K562 (cell line): ENCODE results near the gene SERPINE2. TPM values are rescaled to one million over a fixed set of nuclear protein-coding genes. Genes with fewer than 3 reads are reported as not detected.

ENCODE experiments used
- ATAC-seq: fragments of 200-7000 bp; cut with Tn5 transposase; 3 replicates; pipeline ENCODE4 v1.9.1; 2020; ENCODE audit warnings: moderate library complexity
- BruUV-seq: library from RNA; stranded (reverse); fragments of 400-500 nt; replicated peaks from 2 replicates; lab custom pipeline; 2021; lab: Mats Ljungman, UMichigan
- CTCF ChIA-PET: fragments of 300-600 bp; formaldehyde crosslinking; extraction: SDS; loops from one replicate; lab custom pipeline; 2021; ENCODE audit warnings: low intra/inter-chr PET ratio; lab: Yijun Ruan, JAX
- POLR2A ChIA-PET: fragments of 300-600, 350-650 bp; sonication (Branson Sonifier 250); formaldehyde crosslinking; extraction: SDS; loops from one replicate; lab custom pipeline; 2021; ENCODE audit warnings: antibody characterized with exemption, inconsistent platforms; lab: Yijun Ruan, JAX
- DNase-seq, 4 experiments: peaks; one replicate each; pipeline versions ENCODE4 v3.0.0 to v3.0.0-alpha.2; 2011 to 2018; ENCODE audit warnings: low spot score in 3 of 4, mixed read lengths in 3 of 4; ENCODE audit errors: extremely low read depth in 1 of 4
- FAIRE-seq: peaks from 2 replicates; lab custom pipeline; 2011; peaks lifted over from hg19 to GRCh38; lab: Jason Lieb, UNC
- H2AFZ ChIP-seq: 2 replicates; pipeline ENCODE4 v1.6.0; 2011; ENCODE audit warnings: low read depth, low read length, control low read depth, inconsistent platforms
- H3K27ac ChIP-seq: fragments of 200-600 bp; 3 replicates; pipeline ENCODE4 v1.8.0; 2011; ENCODE audit warnings: low read depth, mild to moderate bottlenecking, control low read depth, inconsistent platforms, low read length, moderate library complexity, mixed read lengths; ENCODE audit errors: extremely low read depth
- H3K27me3 ChIP-seq, 2 experiments: fragments of 300-600 bp in 1 of 2; 2 replicates in 1 of 2; 3 replicates in 1 of 2; pipeline versions ENCODE4 v1.6.0 to v1.8.0; 2011; ENCODE audit warnings: inconsistent platforms in 2 of 2, low read length in 2 of 2, mild to moderate bottlenecking in 1 of 2, mixed read lengths in 1 of 2, moderate library complexity in 1 of 2; ENCODE audit not compliant: control insufficient read depth in 2 of 2, insufficient read depth in 2 of 2
- H3K36me3 ChIP-seq: fragments of 300-600 bp; 3 replicates; pipeline ENCODE4 v1.8.0; 2011; ENCODE audit warnings: mild to moderate bottlenecking, low read length, inconsistent platforms; ENCODE audit not compliant: control insufficient read depth, insufficient read depth
- H3K4me1 ChIP-seq, 2 experiments: fragments of 200-600 bp in 1 of 2; replicated peaks in 1 of 2; 2 replicates in 1 of 2; 3 replicates in 1 of 2; pipeline versions ENCODE4 v1.5.1 to v1.8.0; 2011; ENCODE audit warnings: inconsistent platforms in 2 of 2, low read length in 2 of 2, mild to moderate bottlenecking in 1 of 2, mixed read lengths in 1 of 2, moderate library complexity in 1 of 2; ENCODE audit not compliant: control insufficient read depth in 2 of 2, insufficient read depth in 2 of 2
- H3K4me2 ChIP-seq: 2 replicates; pipeline ENCODE4 v1.6.1; 2011; ENCODE audit warnings: low read length, control low read depth, inconsistent platforms, mixed read lengths; ENCODE audit not compliant: insufficient read depth
- H3K4me3 ChIP-seq: fragments of 200-600 bp; sonication (generic), shearing (Covaris generic); 2 replicates; pipeline ENCODE4 v1.5.1; 2016; ENCODE audit warnings: control low read depth, inconsistent platforms
- H3K79me2 ChIP-seq: fragments of 200-600 bp; 3 replicates; pipeline ENCODE4 v1.8.0; 2011; ENCODE audit warnings: low read length, inconsistent platforms; ENCODE audit not compliant: control insufficient read depth, insufficient read depth
- H3K9ac ChIP-seq, 2 experiments: 2 replicates each; pipeline versions ENCODE4 v1.6.0 to v1.6.1; 2011; ENCODE audit warnings: low read depth in 2 of 2, low read length in 2 of 2, control low read depth in 1 of 2, inconsistent platforms in 1 of 2, mild to moderate bottlenecking in 1 of 2, mixed read lengths in 1 of 2; ENCODE audit not compliant: insufficient read depth in 1 of 2
- H3K9me1 ChIP-seq: one replicate; pipeline ENCODE4 v1.6.0; 2011; ENCODE audit warnings: inconsistent platforms, mild to moderate bottlenecking, low read length, moderate library complexity; ENCODE audit not compliant: control insufficient read depth, insufficient read depth
- H3K9me3 ChIP-seq: replicated peaks from 2 replicates; pipeline ENCODE4 v1.5.1; 2011; ENCODE audit warnings: low read depth, low read length, inconsistent platforms; ENCODE audit not compliant: control insufficient read depth, insufficient read depth
- H4K20me1 ChIP-seq: replicated peaks from 2 replicates; pipeline ENCODE4 v1.6.1; 2011; ENCODE audit warnings: low read length, inconsistent platforms, mixed read lengths; ENCODE audit not compliant: control insufficient read depth, insufficient read depth
- RAD21 ChIP-seq, 2 experiments: fragments of 250-450 bp in 1 of 2; fragments of 450-650 bp in 1 of 2; sonication (Bioruptor Pico) in 1 of 2; formaldehyde crosslinking in 1 of 2; IDR thresholded peaks in 1 of 2; conservative IDR thresholded peaks in 1 of 2; 2 replicates each; pipeline versions ENCODE4 v1.4.0 to v1.8.0; 2020 to 2022; ENCODE audit warnings: mild to moderate bottlenecking in 2 of 2, moderate library complexity in 1 of 2
- RFX7 ChIP-seq: fragments of 250-450 bp; sonication (Bioruptor Pico); IDR thresholded peaks from 2 replicates; pipeline ENCODE4 v1.5.1; 2021; ENCODE audit warnings: mild to moderate bottlenecking
- SNIP1 ChIP-seq: fragments of 450-650 bp; IDR thresholded peaks from 2 replicates; pipeline ENCODE4 v1.7.1; 2017; ENCODE audit warnings: low read depth, mild to moderate bottlenecking
- TEAD4 ChIP-seq, 2 experiments: sonication (generic) in 1 of 2; formaldehyde crosslinking in 1 of 2; IDR thresholded peaks; 2 replicates each; pipeline versions ENCODE4 v1.6.1 to v1.8.0; 2012 to 2022; ENCODE audit warnings: borderline replicate concordance in 1 of 2, inconsistent platforms in 1 of 2, low read length in 1 of 2, mild to moderate bottlenecking in 1 of 2, missing genetic modification reagents in 1 of 2
- WGBS: fragments of 100-300 bp; shearing (Covaris generic); methylation state at CpG from one replicate; pipeline ENCODE4 v1.1.6; 2016; ENCODE audit warnings: low coverage, mixed read lengths; ENCODE audit not compliant: insufficient coverage; ENCODE audit errors: missing lambda C conversion rate; 5-methylcytosine and 5-hydroxymethylcytosine counted together
- in situ Hi-C: fragments of 300-500 bp; cut with MboI; formaldehyde crosslinking; loops from 4 replicates; pipeline ENCODE4 v1.15.0; 2018; ENCODE audit warnings: inconsistent platforms, mixed read lengths
- intact Hi-C: fragments of 100-400 bp; cut with micrococcal nuclease; formaldehyde crosslinking; loops from 2 replicates; pipeline ENCODE4 v1.14.2; 2022
- polyA plus RNA-seq, 8 experiments: library from polyadenylated mRNA; depleted of rRNA in 4 of 8; stranded (reverse) in 5 of 8; unstranded in 3 of 8; fragments of >200 nt; fragmentation: Nextera tagmentation in 2 of 8; fragmentation: Illumina TruSeq in 1 of 8; extraction: Ambion mirVana in 2 of 8; extraction: Trizol in 1 of 8; gene quantifications; 2 replicates each; pipeline versions ENCODE4 v1.2.1 to v1.2.3, GENCODE V29; 2011 to 2014; ENCODE audit warnings: inconsistent platforms in 1 of 8, missing spikeins in 1 of 8
- total RNA-seq, 7 experiments: library from RNA; depleted of rRNA in 6 of 7; stranded (reverse); fragments of >200 nt in 6 of 7; fragmentation: Illumina TruSeq in 2 of 7; extraction: Trizol in 2 of 7; gene quantifications; 2 replicates each; pipeline versions ENCODE4 v1.2.1 to v1.2.3, GENCODE V29; 2011 to 2021; ENCODE audit warnings: low replicate concordance in 1 of 7

SERPINE2 gene
- total and polyA plus RNA-seq, 9 of the 15 experiments (the other 6 are each of a cell fraction or from before 2014, with no cell fraction given) = 0.03 to 0.16 (median 0.13) TPM; not detected in 6

- Histone ChIP-seq H2AFZ (no peak overlapping the region), H3K4me1 (no peaks in the 10 kb centered on the region), H3K79me2 (no peaks in the 10 kb centered on the region), H4K20me1 (no peaks in the 10 kb centered on the region), H3K36me3 (no peaks in the 10 kb centered on the region), H3K9me3 (no peaks in the 10 kb centered on the region), H3K4me2 (no peak overlapping the region), H3K9me1 (no peaks in the 10 kb centered on the region), H3K4me3 (no peak overlapping the region), H3K27ac (no peak overlapping the region), H3K27me3 (no peaks in the 10 kb centered on the region), H3K9ac (no peak overlapping the region)
- DNase-seq (no peak), ATAC-seq (no peak), FAIRE-seq (no peak)
- intact Hi-C loops (loop anchor here (5.0 kb wide), 1 partner anchor 70 kb away; no protein-coding TSS in a partner anchor), in situ Hi-C loops (no loop called here)
- no TSS peak for BruUV-seq
- ChIA-PET POLR2A (no interaction called here), CTCF (no interaction called here)
- WGBS = 2% methylated on average over 4 of the region's 5 CpGs
- no peak for TF ChIP-seq SNIP1
- TF ChIP-seq RFX7 (CRISPR knock-in tag) = no peak
- TF ChIP-seq TEAD4 (IDR thresholded peaks at IDR 0.05; ENCODE audit: low read length) = no peak
- no peak for TF ChIP-seq TEAD4 (CRISPR knock-in tag; IDR thresholded peaks at IDR 0.05; ENCODE audit: borderline replicate concordance)
- TF ChIP-seq RAD21 (CRISPR knock-in tag; conservative IDR thresholded peaks at IDR 0.05 in 1 of 2, IDR thresholded peaks at IDR 0.05 in 1 of 2) = peak; percentile 22 to 47; a peak in 3 of 4 replicates
Observed at GRCh38 chr2:224062481-224063297, 23.6 kb upstream of the SERPINE2 start.
